NCI-H510A treated with DMSO at 0.1 percent for 48 hours (cell line): ENCODE results near the gene FEM1C.
"Not testable (repeated sequence)": the region's sequence is repeated elsewhere in the genome, so short reads cannot be mapped to it uniquely, and the experiment has no call there.

ENCODE experiments used
- DNase-seq: peaks from one replicate; lab custom pipeline; 2025; lab: John Stamatoyannopoulos, UW

The FEM1C gene

DNA sequence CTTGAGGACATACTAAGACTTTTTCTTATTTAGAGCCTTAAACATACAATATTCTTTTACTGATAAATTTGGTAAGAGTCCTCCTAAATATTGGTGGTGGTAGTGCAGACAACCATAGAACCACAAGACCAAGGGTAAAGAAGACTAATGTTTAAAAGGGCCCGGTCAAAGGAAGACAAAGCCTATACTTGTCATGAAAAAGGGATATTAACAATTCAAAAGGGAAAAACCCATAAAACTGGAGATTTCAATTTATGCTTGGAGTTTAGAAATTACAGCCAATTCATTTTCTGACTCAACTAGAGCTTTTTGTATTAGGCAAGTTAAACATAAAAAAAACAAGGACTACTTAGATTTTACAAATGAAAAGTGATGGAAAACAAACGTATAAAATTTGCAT lies 24.4 kb downstream of the FEM1C start:
- DNase-seq, result no peak

DNA sequence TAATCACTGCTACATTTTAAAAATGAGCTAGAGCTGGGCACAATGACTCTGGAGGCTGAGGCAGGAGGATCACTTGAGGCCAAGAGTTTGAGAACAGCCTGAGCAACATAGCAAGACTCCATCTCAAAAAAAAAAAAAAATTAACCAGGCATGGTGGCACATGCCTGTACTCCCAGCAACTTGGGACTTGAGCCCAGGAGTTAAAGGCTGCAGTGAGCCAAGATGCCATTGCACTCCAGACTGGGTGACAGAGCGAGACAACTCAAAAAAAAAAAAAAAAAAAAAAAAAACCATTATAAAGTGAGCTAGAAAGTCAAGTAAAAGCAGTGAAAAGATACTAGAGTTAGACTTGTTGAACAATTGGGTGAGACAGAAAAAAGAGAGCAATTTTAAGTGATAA lies 28.2 kb downstream of the FEM1C start:
- DNase-seq, result no peak

DNA sequence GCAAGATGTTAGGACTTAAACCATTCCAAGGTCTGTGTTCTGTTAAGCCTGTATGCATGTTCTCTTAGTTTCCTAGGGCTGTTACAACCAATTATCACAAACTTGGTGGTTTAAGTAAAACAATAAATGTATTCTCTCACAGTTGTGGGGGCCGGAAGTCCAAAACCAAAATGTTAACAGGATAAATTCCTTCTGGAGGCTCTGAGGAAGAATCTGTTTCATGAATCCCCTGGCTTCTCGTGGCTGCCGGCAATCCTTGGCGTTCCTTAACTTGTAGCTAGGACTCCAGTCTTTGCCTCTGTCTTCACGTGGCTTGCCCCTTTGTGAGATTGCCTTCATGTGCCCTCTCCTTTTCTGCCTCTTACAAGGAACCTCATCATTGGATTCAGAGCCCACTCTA lies 30.4 kb downstream of the FEM1C start:
- DNase-seq, result no peak

DNA sequence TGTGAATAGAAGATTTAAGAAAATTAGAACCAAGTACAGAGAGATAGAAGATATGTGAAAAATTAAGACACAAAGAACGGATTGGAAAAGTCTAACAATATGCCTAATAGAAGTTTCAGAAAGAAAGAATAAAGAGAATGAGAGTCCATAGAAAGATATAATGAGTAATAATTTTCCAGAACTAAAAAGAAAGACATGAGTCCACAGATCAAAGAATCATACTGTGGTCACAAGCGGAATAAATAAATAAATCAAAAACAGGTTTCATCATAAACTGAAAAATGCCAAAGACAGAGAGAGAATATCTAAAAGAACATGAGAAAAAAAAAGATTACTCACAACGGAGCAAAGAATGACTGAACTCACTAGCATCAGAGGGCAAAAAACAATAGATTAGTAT lies 32.9 kb downstream of the FEM1C start:
- no peak for DNase-seq

DNA sequence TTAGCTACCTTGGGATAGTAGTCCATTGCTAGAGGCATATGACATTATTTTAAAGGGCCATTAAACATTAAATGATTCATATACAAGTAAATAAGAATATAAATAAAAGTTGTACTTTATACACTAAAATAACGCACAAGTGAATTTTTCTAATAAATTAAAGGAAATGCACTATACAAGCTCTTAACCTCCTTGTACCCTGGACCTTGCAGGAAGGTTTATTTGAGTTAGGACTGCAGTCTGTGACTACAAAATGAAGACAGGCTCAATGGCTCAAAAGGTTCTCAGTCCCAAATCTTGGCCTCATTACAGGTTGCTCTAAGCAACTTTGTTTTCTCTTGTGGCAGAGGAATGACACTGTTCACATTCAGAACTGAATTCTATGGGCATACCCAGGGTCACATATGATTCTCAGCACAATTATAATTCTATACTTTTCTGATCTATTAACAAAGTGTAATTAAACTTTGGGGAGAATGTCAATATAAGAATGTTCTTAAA lies 34.4 kb downstream of the FEM1C start:
- no peak for DNase-seq

DNA sequence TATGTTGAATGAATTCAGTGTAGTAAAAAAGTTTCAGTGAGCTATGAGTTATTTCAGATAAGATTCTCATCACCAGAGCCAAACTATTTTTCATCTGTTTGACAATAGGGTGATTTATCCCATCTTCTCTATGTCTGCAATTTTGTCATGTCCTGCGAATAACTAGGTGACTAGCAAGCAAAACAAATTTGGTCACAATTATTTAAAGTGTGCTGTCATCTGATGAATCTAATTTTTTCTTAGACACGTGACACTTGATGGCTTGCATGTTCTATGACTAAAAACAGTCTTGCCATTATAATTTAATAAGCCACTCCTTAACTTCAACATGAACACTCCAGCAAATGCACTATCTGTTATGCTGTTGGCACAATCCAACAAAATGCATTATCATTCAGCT lies 35.0 kb downstream of the FEM1C start:
- DNase-seq, result no peak

DNA sequence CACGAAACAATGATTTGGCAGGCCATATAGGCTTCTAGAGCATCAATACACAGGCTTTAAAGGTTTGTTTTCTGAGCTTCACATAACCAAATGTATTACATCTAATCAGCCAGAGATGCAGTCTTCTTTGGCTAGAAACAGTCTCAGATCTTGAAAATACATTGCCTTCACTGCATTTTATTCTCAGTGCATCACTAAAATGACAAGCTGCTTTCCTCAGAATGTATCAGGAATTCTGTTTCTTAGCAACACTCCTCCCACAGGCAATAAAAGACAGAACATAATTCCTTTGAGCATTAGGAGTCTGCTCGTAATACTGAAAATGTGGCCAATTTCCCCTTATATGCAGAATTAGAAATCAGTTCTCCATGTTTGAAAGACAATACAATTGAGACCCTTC lies 36.9 kb downstream of the FEM1C start:
- no peak for DNase-seq

DNA sequence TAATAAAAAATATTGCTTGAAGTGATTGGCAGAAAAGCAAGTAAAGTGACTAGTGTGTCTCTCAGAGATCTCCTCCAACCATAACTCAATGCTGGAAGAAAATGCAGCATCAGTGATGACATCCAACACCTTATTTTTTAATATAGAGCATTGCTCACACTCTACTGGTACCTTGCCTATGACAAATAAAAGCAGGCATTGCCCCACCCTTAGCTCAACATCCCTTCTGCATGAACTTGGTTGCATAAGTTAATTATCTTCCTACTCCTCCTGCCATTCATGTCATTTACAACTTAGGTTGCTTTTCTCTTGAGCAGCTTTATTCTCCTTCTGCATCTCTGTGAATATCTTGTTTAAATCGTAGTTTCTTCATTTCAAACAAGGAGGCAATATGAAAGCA lies 41.2 kb downstream of the FEM1C start:
- DNase-seq, result no peak

DNA sequence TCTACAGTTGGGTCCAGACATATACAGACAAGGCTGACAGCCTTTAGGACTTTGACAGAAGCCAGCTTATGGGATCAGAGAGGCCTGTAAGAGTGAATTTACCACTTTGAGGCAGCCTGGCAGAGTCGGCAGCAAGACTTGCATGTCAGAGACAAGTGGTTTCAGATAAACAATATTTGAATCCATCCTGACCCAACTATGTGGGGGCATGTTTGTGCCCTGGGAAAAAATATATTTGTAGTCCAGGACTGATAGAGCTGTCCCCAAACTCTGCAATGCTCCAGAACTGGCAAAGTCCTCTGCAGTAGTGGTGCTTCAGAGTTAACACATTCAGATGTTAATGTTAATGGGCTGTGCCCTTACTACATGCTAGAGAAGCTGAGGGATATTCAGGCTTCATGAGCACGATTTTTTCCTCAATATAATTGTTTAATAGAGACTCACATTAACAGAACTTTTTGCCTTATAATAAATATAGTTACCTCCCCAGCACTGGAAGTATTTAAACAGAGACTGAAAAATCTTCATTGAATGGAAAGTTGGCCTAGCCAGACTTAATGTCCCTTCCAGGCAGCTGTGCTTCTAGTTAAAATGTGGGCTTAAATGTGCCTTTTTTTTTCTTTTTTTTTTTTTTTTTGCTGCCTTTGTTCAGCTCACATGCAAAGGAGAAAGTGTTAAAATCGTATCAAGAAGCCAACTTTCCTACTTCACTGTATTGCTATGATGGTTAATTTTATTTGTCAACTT lies 42.9 kb downstream of the FEM1C start:
- DNase-seq, result no peak

DNA sequence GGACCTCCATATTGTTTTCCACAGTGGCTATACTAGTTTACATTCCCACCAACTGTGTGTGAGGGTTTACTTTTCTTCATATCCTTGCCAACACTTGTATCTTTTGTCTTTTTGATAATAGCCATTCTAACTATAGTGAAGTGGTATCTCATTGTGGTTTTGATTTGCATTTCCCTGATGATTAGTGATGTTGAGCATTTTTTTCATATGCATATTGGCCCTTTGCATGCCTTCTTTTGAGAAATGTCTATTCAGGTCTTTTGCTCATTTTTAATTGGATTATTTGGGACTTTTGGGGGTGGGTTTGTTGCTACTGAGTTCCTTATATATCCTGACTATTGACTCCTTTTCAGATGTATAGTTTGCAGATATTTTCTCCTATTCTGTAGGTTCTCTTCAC lies 44.4 kb downstream of the FEM1C start:
- no peak for DNase-seq

DNA sequence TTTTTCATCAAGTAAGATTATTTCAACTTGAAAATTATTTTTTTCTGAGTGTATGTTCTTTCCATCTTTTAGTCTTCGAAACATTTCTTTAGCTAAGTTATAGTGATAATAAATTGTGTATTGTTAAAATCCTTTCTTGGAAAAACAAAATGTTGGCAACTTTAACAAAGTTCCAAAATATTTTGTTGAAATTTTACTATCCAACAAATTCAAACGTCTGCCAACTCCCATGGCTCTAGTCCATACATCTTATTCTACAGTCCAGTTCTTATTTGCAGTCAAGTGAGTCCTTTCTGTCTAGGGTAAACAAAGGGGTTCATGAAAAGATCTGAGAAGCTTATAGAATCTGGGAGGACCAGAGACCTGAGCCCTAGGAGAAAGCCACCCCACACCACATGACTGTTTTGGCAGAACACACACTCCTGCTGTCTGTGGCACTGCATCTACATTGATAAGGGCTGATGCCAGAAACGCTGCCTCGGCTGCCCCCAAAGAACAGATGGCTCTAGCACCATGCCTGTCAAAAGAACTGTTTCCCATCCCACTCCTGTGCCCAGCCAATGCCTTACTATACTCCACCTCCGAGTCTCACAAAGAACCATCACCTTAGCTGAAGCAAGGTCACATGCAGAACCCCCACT lies 47.5 kb downstream of the FEM1C start:
- DNase-seq, result no peak

DNA sequence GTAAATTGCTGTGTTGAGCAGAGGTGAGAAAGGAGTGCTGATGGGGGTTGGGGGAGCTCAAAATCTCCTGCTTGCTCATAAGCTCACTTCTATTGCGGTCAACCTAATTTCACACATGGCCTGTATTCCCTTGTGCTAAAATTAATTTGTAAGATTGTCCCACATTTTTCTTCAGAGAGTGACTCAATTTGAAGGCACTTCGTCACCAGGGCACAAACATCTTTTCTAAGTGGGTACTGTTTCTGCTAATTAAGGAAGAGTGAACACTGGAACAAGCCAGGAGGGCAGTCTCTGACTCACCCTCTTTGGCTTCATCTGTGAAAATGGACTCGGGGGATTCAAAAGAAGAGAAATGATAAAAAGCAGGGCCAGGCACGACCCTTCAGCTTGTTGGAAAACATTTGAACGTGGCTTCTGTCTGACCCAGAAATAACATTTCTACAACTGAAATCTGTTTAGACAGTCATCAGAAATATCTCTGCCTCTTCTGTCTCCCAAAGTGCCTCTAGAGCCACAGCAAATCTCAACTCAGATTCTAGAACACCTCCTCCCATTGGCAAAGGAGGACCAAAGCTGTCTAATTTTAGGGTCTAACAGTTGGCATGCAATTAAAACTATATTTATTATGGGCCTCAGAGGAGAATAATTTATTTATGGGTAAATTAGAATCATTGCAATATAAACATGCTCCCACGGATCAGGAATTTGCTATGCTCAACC lies 49.8 kb downstream of the FEM1C start:
- no peak for DNase-seq

DNA sequence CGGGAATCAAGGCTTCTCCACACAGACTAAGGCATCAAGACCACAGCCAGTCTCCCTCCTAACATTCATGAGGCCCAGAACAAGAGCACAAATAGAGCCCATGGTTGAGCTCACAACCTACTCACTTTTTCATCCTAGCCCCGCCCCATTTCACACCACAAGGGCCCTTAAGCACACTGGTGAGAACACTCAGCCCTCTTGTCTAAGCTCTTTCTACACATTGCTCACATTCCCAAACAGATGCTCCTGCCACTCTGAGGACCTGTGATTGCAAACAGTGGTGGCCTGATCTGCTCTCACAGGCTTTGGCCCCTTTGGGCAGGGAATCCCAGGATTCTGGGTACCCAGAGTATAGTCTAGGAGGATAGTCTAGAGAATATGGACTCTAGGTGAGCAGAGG lies 54.0 kb downstream of the FEM1C start:
- no peak for DNase-seq

DNA sequence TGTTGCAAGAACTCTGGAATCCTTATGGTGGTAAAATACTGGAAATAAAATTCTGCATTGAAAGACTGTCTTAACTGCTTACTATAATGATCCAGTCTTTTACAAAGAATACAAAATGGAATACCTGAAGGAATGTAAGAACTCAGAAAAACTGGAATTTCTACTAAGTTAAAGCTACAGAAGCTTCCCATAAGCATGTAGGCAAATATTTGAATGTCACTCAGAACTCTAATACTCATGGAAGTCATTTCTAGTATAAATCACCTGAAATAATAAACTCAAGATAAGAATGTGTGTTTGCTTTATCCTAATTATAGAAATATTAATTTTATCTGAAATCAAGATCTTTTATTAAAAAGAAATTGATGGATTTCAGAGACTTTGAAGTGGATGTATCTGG lies 54.8 kb downstream of the FEM1C start:
- DNase-seq, result no peak

DNA sequence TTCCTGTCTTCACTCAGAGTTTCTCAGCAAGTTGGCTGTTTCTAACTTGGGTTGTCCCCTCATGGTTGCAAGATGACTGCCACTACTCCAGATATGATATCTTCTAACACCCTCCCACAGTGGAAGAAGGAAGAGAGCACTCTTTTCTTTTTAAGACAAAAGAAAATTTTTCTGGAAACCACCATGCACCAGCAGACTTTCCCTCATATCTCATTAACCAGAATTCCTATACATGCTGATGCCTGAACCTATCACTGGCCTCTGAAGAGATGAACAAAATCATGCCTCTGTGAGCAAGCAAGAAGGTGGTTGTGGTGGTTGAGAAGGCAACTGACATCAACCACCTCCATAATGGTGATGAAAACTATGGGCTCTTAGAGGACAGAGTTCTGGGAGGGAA lies 56.8 kb downstream of the FEM1C start:
- DNase-seq, result no peak

DNA sequence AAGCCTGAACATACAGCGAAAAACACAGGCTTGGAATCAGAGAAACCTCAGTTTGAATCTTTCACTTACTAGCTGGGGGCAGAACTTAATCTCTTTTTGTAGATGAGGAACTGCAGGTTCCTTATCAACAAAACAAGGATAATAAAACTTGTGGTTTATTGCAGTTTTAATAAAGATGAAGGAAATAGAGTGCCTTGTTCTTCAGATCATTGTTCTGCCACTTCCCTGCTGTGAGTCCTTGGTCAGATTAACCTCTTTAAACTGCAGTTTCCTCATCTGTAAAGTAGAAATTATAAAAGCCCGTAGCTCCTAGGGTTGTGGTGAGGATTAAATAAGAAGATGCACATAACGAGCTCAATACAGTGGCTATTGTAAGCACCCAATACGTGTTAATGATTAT lies 57.4 kb downstream of the FEM1C start:
- no peak for DNase-seq

DNA sequence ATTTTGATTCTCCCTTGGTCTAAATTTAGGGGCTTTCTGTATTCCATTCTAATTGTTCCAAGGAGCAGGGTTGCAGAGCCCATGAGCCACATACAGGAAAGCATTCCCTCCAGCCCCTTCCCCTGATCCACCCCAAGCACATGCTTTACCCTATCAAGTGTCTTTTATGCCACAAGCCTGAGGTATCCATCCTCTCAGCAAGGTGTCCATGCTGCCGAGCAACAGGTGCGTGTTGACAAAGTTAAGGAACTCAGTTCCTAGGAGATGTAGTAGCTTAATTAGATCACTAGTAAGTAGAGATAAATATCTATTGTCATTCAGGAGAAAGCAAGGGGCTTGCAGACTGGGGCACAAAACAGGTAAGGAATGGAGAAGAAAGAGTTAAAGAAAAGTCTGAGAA lies 57.8 kb downstream of the FEM1C start:
- no peak for DNase-seq

DNA sequence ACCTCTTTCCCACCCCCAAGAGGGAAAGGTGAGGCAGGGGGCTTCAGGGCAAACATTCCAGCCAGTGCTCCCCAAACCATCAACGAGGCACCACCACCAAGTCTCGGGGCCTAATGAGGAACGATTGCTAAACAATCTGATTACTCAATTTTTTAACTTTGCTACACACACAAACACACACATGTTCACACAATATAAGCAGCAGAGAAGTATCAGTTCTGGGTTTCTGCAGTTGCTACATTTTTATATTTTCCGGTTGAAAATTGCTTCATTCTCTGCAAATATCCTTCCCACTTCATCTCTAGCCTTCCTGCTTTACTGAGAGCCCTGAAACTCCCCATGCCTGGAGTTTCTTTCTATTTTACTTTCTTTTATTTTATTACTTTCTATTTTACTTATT lies 60.2 kb downstream of the FEM1C start:
- DNase-seq, result no peak

DNA sequence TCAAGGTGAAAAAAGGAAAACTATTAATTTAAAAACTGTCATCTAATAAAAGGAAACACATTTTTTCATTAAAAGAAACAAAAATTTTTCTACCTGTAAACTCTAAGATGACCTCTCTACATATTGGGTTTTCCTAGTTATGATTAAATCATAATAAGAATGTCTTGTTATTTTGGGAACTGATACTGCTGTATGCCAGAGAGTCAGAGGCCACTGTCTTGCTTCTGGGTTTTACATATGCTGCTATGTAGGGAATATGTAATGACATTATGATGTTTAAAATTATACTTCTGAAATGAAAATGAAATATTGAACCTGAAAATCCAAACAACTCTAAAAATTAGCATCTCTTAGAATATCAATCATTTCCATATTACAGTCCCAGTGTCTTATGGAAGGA lies 63.7 kb downstream of the FEM1C start:
- DNase-seq, result no peak

DNA sequence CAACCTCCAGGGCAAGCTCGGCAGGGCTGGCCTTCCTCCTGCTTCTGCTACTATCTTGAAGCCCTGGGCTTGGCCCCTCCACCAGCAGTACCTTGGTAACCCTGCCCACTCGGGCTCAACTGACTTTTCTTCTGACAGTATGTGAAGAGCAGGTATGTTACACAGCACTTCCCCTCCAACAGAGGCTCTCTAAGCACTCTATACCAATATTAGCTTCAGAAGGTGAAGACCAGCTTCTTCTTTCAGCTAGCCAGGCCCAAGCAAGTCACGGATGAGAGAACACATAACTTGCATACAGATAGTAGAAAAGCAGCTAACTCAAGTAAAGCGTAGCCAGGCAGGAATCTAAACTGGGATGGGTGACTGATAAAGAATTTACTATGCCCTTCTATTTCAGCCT lies 64.3 kb downstream of the FEM1C start:
- no peak for DNase-seq

DNA sequence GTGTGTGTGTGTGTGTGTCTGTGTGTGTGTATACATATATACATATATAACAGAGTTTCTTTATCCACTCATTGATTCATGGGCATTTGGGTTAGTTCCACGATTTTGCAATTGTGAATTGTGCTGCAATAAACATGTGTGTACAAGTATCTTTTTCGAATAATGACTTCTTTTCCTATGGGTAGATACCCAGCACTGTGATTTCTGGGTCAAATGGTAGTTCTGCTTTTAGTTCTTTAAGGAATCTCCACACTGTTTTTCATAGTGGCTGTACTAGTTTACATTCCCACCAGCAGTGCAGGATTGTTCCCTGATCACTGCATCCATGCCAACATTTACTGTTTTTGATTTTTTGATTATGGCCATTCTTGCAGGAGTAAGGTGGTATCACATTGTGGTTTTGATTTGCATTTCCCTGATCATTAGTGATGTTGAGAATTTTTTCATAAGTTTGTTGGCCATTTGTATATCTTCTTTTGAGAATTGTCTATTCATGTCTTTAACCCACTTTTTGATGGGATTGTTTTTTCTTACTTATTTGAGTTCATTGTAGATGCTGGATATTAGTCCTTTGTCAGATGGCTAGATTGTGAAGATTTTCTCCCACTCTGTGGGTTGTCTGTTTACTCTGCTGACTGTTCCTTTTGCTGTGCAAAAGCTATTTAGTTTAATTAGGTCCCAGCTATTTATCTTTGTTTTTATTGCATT lies 65.3 kb downstream of the FEM1C start:
- DNase-seq, result not testable (repeated sequence)

DNA sequence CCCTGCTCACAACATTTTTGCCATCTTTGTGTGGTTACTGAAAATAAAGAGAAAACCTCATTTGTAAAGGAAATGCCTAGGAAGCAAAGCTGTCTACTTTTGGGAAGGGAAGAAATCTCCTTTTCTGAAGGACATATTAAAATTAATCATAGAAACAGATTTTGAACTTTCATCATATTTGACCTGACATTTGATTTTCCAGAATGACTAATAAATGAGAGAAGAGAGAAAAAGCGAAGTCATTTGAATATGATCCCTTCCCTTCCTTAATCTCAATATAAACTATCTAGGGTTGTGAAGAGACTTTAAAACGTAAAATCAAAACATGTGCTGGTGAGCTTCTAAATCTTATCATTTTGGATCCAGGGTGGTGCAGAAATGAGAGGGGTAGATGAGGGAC lies 66.3 kb downstream of the FEM1C start:
- DNase-seq, result no peak

DNA sequence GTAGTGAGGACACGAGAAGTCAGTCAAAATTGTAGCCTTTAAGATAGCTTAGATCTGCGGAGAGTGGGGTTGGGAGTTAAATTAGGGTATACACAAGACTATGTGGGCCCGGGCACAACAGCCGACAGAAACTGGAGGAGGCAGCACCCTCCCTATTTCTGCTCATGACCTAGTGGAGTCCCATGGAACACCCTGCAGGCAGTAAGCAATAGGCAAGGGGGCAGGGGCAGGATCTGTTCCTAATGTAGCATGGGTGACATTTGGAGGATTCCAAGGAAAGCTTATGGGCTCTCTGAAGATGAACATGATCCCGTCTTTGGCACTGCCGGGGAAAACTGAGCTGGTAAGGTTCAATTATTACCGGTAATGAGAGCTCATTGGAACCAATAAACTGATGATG lies 67.0 kb downstream of the FEM1C start:
- DNase-seq, result no peak
